ENCODE measurements around the gene MR1.
A peak's percentile ranks its signal among the peaks of the same experiment; 100 is the strongest.

The MR1 gene

GRCh38 chr1:181033799-181034451, at the start of gene MR1:
MR1 (plus strand) TSS chr1:181033983; CDS start chr1:181034008, 25 bp downstream.
- no peak for DNase-seq (ENCODE audit: low read depth, low spot score)

GRCh38 chr1:180988253-180988752, 45.5 kb upstream of the MR1 start:
- DNase-seq (ENCODE audit: low read depth, low spot score): no peak

GRCh38 chr1:180994262-180994661, 39.5 kb upstream of the MR1 start:
- no peak for DNase-seq (ENCODE audit: low read depth, low spot score)

GRCh38 chr1:180997843-180998504, 35.8 kb upstream of the MR1 start:
- no peak for DNase-seq (ENCODE audit: low read depth, low spot score)

- DNase-seq (ENCODE audit: low read depth, low spot score): no peak
Measured at GRCh38 chr1:181001091-181001780, 32.5 kb upstream of the MR1 start.

GRCh38 chr1:181002582-181003172, 31.1 kb upstream of the MR1 start:
- DNase-seq (ENCODE audit: low read depth, low spot score): no peak

- DNase-seq (ENCODE audit: low read depth, low spot score): no peak
Measured at GRCh38 chr1:181010789-181011188, 23.0 kb upstream of the MR1 start.

- DNase-seq (ENCODE audit: low read depth, low spot score): no peak
Measured at GRCh38 chr1:181011301-181012202, 22.2 kb upstream of the MR1 start.

- DNase-seq (ENCODE audit: low read depth, low spot score): no peak
Measured at GRCh38 chr1:181012203-181012745, 21.5 kb upstream of the MR1 start.

- DNase-seq (ENCODE audit: low read depth, low spot score): no peak
Measured at GRCh38 chr1:181013144-181013543, 20.6 kb upstream of the MR1 start.

- no peak for DNase-seq (ENCODE audit: low read depth, low spot score)
Measured at GRCh38 chr1:181014477-181015250, 19.1 kb upstream of the MR1 start.

GRCh38 chr1:181015251-181015615, 18.6 kb upstream of the MR1 start:
- DNase-seq (ENCODE audit: low read depth, low spot score): no peak

- no peak for DNase-seq (ENCODE audit: low read depth, low spot score)
Measured at GRCh38 chr1:181016563-181016962, 17.2 kb upstream of the MR1 start.

- no peak for DNase-seq (ENCODE audit: low read depth, low spot score)
Measured at GRCh38 chr1:181018901-181019681, 14.7 kb upstream of the MR1 start.

- DNase-seq (ENCODE audit: low read depth, low spot score): no peak
Measured at GRCh38 chr1:181021159-181021558, 12.6 kb upstream of the MR1 start.

GRCh38 chr1:181021811-181022434, 11.9 kb upstream of the MR1 start:
- peak; percentile 77 for DNase-seq (ENCODE audit: low read depth, low spot score)

- DNase-seq (ENCODE audit: low read depth, low spot score): no peak
Measured at GRCh38 chr1:181023265-181024057, 10.3 kb upstream of the MR1 start.

GRCh38 chr1:181028196-181028595, 5.6 kb upstream of the MR1 start:
- no peak for DNase-seq (ENCODE audit: low read depth, low spot score)
